Measurements from ENCODE around the gene C2CD3.
"Not testable (repeated sequence)": the region's sequence is repeated elsewhere in the genome, so short reads cannot be mapped to it uniquely, and the experiment has no call there.

DNA sequence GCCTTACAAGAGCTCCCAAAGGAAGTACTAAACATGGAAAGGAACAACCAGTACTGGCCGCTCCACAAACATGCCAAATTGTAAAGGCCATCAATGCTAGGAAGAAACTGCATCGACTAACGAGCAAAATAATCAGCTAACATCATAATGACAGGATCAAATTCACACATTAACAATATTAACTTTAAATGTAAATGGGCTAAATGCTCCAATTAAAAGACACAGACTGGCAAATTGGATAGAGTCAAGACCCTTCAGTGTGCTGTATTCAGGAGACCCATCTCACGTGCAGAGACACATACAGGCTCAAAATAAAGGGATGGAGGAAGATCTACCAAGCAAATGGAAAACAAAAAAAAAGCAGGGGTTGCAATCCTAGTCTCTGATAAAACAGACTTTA is 109.2 kb downstream of the C2CD3 start:
- TF ChIP-seq EZH2 (IDR thresholded peaks at IDR 0.05; ENCODE audit: borderline replicate concordance, control insufficient read depth, low read depth, low read length); TAF1 (IDR thresholded peaks at IDR 0.05; ENCODE audit: borderline replicate concordance, low read depth, low read length); CEBPB (IDR thresholded peaks at IDR 0.05; ENCODE audit: borderline replicate concordance in 1 of 2, low read depth in 2 of 2, low read length in 2 of 2); YY1 (IDR thresholded peaks at IDR 0.05; ENCODE audit: low read depth, low read length); EED (IDR thresholded peaks at IDR 0.05; ENCODE audit: low read depth); SMAD1 (IDR thresholded peaks at IDR 0.05; ENCODE audit: low read depth, partially characterized antibody); EGR1 (IDR thresholded peaks at IDR 0.05; ENCODE audit: borderline replicate concordance in 1 of 2, low read depth in 2 of 2, low read length in 2 of 2); TCF7 (IDR thresholded peaks at IDR 0.05; ENCODE audit: borderline replicate concordance); SIN3A (IDR thresholded peaks at IDR 0.05; ENCODE audit: low read depth, low read length); POLR2A (IDR thresholded peaks at IDR 0.05; ENCODE audit: low read depth, low read length): not testable (repeated sequence)
- TF ChIP-seq, protein P1, sequence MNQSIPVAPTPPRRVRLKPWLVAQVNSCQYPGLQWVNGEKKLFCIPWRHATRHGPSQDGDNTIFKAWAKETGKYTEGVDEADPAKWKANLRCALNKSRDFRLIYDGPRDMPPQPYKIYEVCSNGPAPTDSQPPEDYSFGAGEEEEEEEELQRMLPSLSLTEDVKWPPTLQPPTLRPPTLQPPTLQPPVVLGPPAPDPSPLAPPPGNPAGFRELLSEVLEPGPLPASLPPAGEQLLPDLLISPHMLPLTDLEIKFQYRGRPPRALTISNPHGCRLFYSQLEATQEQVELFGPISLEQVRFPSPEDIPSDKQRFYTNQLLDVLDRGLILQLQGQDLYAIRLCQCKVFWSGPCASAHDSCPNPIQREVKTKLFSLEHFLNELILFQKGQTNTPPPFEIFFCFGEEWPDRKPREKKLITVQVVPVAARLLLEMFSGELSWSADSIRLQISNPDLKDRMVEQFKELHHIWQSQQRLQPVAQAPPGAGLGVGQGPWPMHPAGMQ (IDR thresholded peaks at IDR 0.05; ENCODE audit: borderline replicate concordance), result not testable (repeated sequence)
